Prostate gland (tissue), 2 donors: ENCODE measurements around the gene ABI1.

Experiments
- POLR2AphosphoS5 ChIP-seq: sonication (generic); formaldehyde crosslinking; IDR thresholded peaks from one replicate; pipeline ENCODE4 v1.6.1; 2017; ENCODE audit warnings: antibody characterized with exemption
- TF ChIP-seq, protein P1 (sequence below), 4 experiments: fragments of 200-600 bp in 2 of 4; fragments of 450-650 bp in 2 of 4; sonication (generic) in 2 of 4; IDR thresholded peaks; 1 replicate in 3 of 4; 2 replicates in 1 of 4; pipeline ENCODE4 v1.5.1; 2016 to 2019; ENCODE audit warnings: antibody characterized with exemption in 4 of 4, mild to moderate bottlenecking in 2 of 4, moderate library complexity in 2 of 4

DNA sequence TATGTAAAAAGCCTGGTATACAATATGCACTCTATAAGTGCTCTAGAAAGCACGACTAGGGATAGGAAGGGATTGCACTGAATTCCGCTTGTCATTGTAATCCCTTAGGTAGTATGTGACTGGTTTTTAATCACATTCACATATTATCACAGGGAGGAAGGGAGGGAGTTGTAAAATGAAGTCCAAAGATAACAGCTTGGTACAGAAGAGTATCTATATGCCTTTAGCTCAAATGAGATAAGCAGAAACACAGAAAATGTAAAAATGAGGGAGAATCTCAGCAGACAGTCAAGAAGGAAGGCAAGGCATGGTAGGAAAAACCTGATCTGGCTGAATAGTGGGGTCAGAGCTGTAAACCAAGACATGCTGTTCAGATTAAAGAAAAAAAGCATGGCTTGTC lies 63.4 kb downstream of the ABI1 start:
- TF ChIP-seq POLR2AphosphoS5, result no peak
- TF ChIP-seq, protein P1, sequence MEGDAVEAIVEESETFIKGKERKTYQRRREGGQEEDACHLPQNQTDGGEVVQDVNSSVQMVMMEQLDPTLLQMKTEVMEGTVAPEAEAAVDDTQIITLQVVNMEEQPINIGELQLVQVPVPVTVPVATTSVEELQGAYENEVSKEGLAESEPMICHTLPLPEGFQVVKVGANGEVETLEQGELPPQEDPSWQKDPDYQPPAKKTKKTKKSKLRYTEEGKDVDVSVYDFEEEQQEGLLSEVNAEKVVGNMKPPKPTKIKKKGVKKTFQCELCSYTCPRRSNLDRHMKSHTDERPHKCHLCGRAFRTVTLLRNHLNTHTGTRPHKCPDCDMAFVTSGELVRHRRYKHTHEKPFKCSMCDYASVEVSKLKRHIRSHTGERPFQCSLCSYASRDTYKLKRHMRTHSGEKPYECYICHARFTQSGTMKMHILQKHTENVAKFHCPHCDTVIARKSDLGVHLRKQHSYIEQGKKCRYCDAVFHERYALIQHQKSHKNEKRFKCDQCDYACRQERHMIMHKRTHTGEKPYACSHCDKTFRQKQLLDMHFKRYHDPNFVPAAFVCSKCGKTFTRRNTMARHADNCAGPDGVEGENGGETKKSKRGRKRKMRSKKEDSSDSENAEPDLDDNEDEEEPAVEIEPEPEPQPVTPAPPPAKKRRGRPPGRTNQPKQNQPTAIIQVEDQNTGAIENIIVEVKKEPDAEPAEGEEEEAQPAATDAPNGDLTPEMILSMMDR (IDR thresholded peaks at IDR 0.05), result no peak
